Stimulated activated CD4-positive, alpha-beta T cell treated with anti-CD3 and anti-CD28 coated beads, Interleukin-1b, Interleukin-23, amount 100 ng/mL, for 1 hour (primary cell): ENCODE data around the gene DNAJC17.

ENCODE experiments used
- DNase-seq, 2 donors: peaks; one replicate each; pipeline ENCODE4 v3.0.0-alpha.2; 2020; ENCODE audit warnings: low read depth in 2 of 2

DNAJC17 gene

DNA sequence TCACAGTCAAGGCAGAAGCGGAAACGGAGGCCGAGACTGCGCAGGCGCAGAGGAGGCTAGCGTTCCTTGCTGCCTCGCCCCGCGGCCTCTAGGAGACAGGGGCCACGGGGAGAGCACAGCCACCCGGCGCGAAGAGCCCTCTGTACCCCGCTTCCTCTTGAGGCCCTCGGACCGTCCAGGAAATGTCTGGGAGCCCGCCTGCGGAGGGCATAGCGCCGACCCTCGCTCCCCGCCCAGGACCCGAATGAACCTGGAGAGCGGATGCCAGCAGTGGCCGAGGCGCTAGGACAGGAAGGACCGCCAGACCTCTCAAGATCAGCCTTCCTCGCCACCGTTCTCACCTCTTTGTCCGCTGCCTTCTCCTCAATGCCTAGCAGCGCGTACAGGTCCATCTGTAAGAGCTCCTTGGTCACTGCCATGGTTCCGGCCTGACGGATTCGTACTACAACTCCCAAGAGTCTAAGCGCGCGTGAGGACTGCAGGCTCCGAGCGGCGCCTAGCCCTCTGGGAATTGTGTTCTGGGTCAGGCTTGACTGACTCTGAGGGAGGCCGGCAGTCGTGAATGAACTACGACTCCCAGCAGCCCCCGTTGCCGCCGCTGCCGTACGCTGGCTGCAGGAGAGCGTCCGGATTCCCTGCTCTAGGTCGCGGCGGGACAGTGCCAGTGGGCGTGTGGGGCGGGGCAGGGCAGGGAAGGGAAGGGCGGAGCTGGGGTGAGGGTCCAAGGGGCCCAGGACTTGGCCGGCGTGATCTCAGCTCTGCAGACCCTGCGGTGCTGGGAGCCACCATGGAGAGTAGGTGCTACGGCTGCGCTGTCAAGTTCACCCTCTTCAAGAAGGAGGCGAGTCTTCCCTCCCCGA is at the start of gene DNAJC17, which contains the start of gene ZFYVE19:
Gene DNAJC17 (minus strand): TSS at position 446 of the 860 bp plus-strand sequence. CDS start 27 bp downstream, at position 419.
Gene ZFYVE19 (plus strand): TSS at position 62 of the 860 bp plus-strand sequence. CDS start 501 bp downstream, at position 563.
- peak; percentile 86 to 91 for DNase-seq

GRCh38 chr15:40856746-40857145 is 49.5 kb upstream of the DNAJC17 start:
- DNase-seq, result no peak

DNA sequence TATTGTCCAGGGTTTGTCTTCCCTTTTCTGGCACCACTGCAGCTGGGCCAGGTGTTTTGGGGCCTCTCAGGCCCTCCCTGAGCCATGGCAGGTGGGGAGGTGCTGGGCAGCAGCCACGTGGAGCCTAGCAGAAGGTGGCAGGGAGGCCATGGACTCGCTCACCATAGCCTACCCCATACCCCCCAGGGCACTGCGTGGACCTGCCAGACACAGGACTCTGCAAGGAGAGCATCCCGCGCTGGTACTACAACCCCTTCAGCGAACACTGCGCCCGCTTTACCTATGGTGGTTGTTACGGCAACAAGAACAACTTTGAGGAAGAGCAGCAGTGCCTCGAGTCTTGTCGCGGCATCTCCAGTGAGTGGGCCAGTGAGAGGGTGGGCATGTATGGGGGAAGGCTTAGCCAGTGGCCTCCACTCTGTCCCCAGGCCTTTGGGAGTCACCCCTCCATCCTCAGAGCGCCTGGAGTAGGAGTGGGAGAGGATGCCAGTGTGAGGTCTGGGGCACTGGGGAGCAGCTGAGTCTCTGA is 48.5 kb upstream of the DNAJC17 start:
- no peak for DNase-seq

DNA sequence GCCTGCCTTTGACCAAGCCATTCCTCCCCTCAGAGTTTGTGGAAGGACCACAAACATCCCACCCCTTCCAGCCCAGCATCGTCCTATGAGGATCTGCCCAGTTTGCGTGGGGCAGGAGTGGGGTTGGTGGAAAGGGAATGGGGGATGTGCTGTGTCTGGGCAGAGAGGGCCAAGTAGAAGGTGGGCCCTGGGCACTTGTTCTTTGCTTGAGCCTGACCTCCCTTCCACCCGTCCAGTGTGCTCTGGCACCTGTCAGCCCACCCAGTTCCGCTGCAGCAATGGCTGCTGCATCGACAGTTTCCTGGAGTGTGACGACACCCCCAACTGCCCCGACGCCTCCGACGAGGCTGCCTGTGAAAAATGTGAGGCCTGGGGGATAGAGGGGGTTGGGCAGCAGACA is 46.9 kb upstream of the DNAJC17 start:
- no peak for DNase-seq

DNA sequence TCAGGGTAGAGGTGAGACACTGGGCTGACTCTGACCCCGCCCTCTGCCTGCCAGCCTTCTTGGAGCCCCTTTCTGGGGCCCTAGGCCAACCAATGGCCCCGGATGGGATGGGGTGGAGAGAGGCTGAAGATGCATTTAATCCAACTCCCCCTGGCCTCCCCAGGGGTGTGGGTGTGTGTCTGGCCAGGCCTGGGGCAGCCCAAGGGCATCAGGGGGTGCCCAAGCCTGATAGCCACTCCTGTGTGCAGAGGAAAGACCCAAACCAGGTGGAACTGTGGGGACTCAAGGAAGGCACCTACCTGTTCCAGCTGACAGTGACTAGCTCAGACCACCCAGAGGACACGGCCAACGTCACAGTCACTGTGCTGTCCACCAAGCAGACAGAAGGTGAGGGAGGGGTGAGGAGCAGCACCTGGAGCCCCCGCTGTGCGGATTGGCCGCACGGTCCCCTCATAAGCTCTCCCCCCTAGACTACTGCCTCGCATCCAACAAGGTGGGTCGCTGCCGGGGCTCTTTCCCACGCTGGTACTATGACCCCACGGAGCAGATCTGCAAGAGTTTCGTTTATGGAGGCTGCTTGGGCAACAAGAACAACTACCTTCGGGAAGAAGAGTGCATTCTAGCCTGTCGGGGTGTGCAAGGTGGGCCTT is 46.1 kb upstream of the DNAJC17 start:
- DNase-seq, result no peak

- DNase-seq, result no peak
These were observed 45.3 kb upstream of the DNAJC17 start for GRCh38 chr15:40852529-40852928.

GRCh38 chr15:40850576-40851112 is 43.4 kb upstream of the DNAJC17 start:
- DNase-seq, result no peak

DNA sequence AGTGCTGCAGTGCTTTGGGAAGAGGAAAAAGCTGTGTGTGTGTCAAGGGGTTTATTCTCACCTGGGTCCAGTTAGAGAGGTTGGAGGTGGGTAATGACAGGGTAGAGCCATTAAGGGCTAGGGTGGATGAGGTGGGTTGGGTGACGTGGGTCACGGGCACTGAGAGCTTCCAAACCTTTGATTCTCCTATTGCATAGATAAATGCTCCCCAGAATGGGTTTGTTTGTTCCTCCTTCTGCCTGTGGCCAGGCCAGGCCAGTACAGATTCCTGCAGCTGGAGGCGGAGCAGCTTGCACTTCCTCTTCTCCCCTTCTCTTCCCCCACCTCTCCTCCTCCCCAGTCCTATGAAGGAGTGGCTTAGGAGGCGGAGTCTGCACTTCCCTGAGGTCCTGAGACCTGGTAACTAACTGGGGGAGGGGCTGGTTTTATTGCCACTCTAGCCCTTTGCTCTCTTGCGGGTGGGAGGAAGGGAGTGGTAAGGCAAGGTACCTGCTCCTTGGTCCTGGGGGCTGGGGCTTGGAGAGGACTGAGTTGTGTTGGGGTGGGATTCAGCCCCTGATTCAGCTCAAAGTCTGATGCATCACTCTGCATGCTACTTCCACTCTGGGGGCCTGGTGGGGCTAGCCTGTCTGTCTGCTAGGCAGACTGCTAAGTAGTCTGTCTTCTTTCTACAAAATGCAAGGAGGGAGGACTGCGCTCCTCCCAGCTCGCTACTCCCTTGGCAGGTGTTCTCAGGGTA is 40.1 kb upstream of the DNAJC17 start:
- DNase-seq, result no peak

- DNase-seq, result no peak
These were observed 39.6 kb upstream of the DNAJC17 start for GRCh38 chr15:40846841-40847222.

- no peak for DNase-seq
These were observed 38.4 kb upstream of the DNAJC17 start for GRCh38 chr15:40845511-40846284.

- DNase-seq, result no peak
These were observed 37.8 kb upstream of the DNAJC17 start for GRCh38 chr15:40845036-40845435.

GRCh38 chr15:40844696-40845030 is 37.4 kb upstream of the DNAJC17 start:
- DNase-seq, result no peak

GRCh38 chr15:40843885-40844695 is 36.8 kb upstream of the DNAJC17 start, which contains the start of gene SPINT1:
Gene SPINT1 (plus strand): TSS chr15:40844048. CDS start chr15:40844555, 507 bp downstream.
- DNase-seq, result peak in 1 of 2 donors; percentile 51

- no peak for DNase-seq
These were observed 36.1 kb upstream of the DNAJC17 start for GRCh38 chr15:40843261-40843884.

DNA sequence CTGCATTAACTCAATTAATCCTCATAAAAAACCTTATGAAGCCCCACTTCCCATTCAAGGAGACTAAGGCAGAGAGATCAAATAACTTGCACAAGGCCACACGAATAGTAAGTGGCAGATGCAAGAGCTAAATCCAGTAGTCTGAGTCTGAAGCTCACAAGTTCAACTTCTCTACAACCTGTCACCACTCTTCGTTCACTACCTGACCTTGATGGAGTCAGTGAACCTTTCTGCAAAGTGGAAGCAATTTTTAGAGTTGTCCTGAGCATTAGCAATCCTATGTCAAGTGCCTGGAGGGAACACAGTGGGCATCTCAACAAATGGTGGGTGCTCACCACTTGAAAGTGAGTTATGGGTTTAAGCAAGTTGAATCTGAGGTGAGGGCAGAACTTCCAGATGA is 34.5 kb upstream of the DNAJC17 start:
- DNase-seq, result no peak

- DNase-seq, result no peak
These were observed 31.5 kb upstream of the DNAJC17 start for GRCh38 chr15:40838756-40839155.

GRCh38 chr15:40836020-40836419 is 28.7 kb upstream of the DNAJC17 start:
- DNase-seq, result no peak

DNA sequence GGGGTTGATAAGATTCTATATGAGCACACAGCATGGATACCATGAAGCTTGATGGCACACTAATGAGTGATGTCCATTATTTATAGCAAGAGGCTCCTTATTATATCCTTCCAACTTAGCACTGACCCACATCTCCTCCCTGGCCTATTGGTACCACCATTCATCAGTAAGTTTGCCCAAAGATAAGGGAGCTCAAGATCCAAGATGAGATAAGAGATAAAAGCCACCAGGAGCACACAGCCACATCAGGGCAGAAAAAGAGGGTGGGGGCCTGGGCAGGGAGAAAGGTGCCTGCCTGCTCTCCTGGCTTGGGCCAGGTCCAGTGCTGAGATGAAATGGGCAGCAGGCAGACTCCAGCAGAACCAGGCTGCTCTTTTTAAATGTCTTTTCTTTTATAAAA is 25.6 kb upstream of the DNAJC17 start:
- DNase-seq, result no peak

- no peak for DNase-seq
These were observed 24.6 kb upstream of the DNAJC17 start for GRCh38 chr15:40831861-40832260.

DNA sequence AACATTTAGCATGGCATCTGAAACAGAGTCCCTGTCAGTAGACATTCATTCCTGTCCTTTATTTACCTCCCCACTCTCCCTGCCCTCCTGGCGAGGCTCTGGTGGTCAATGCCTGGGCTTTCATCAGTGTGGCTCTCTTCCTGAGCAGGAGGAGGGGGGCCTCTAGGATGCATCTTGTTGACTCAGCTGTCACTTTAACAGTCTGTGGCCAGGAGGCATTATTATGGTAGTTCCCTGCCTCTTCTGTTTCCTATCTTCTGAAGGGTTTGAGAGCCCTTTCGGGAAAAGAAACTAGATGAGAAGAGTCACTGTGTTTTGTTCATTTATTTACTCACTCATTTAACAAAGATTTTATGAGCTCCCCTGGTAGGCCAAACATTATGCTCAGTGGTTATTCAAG is 23.6 kb upstream of the DNAJC17 start:
- no peak for DNase-seq
